Endothelial cell of umbilical vein (primary cell): ENCODE data around the gene KCNB1.

Experiments
- EZH2 ChIP-seq: IDR thresholded peaks from 2 replicates; pipeline ENCODE4 v1.6.1; 2012; ENCODE audit warnings: borderline replicate concordance, low read depth, mild to moderate bottlenecking, moderate library complexity, low read length, inconsistent platforms; ENCODE audit not compliant: severe bottlenecking
- FOS ChIP-seq: IDR thresholded peaks from 2 replicates; pipeline ENCODE4 v1.6.1; 2011; ENCODE audit warnings: mild to moderate bottlenecking, low read length, moderate library complexity, borderline replicate concordance; ENCODE audit not compliant: insufficient read depth
- JUN ChIP-seq: IDR thresholded peaks from 2 replicates; pipeline ENCODE4 v1.6.1; 2011; ENCODE audit warnings: borderline replicate concordance, low read depth; ENCODE audit not compliant: insufficient read length, insufficient read depth
- MYC ChIP-seq: IDR thresholded peaks from one replicate; pipeline ENCODE4 v1.6.1; 2011; ENCODE audit warnings: mild to moderate bottlenecking, low read depth, low read length
- POLR2A ChIP-seq: IDR thresholded peaks from 2 replicates; pipeline ENCODE4 v1.6.1; 2012; ENCODE audit warnings: low read depth, mild to moderate bottlenecking, control low read depth, low read length
- POLR2AphosphoS5 ChIP-seq: IDR thresholded peaks from 2 replicates; pipeline ENCODE4 v1.6.1; 2012; ENCODE audit warnings: low read depth, mild to moderate bottlenecking, control low read depth, low read length, moderate library complexity; ENCODE audit not compliant: insufficient read depth
- TF ChIP-seq, protein P1 (sequence below), 2 donors: IDR thresholded peaks; 1 replicate in 1 of 2; 2 replicates in 1 of 2; pipeline ENCODE4 v1.5.1; 2011; ENCODE audit warnings: low read length in 2 of 2, mild to moderate bottlenecking in 2 of 2, moderate library complexity in 2 of 2, control low read depth in 1 of 2, inconsistent platforms in 1 of 2, low read depth in 1 of 2; ENCODE audit not compliant: insufficient read depth in 1 of 2; ENCODE audit errors: extremely low read depth in 1 of 2
- TF ChIP-seq, protein P2 (sequence below): IDR thresholded peaks from 2 replicates; pipeline ENCODE4 v1.6.1; 2011; ENCODE audit not compliant: insufficient read depth, insufficient read length

- TF ChIP-seq, protein P1, sequence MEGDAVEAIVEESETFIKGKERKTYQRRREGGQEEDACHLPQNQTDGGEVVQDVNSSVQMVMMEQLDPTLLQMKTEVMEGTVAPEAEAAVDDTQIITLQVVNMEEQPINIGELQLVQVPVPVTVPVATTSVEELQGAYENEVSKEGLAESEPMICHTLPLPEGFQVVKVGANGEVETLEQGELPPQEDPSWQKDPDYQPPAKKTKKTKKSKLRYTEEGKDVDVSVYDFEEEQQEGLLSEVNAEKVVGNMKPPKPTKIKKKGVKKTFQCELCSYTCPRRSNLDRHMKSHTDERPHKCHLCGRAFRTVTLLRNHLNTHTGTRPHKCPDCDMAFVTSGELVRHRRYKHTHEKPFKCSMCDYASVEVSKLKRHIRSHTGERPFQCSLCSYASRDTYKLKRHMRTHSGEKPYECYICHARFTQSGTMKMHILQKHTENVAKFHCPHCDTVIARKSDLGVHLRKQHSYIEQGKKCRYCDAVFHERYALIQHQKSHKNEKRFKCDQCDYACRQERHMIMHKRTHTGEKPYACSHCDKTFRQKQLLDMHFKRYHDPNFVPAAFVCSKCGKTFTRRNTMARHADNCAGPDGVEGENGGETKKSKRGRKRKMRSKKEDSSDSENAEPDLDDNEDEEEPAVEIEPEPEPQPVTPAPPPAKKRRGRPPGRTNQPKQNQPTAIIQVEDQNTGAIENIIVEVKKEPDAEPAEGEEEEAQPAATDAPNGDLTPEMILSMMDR (IDR thresholded peaks at IDR 0.05; ENCODE audit: extremely low read depth in 1 of 2, insufficient read depth in 1 of 2, low read depth in 1 of 2, low read length in 2 of 2): no peak
- TF ChIP-seq, protein P2, sequence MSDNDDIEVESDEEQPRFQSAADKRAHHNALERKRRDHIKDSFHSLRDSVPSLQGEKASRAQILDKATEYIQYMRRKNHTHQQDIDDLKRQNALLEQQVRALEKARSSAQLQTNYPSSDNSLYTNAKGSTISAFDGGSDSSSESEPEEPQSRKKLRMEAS: no peak
- TF ChIP-seq EZH2: no peak
- no peak for TF ChIP-seq POLR2A
- no peak for TF ChIP-seq POLR2AphosphoS5
- TF ChIP-seq JUN: no peak
- TF ChIP-seq FOS: no peak
- TF ChIP-seq MYC: no peak
Measured at GRCh38 chr20:49511788-49512525, 29.5 kb upstream of the KCNB1 start.
